Adipocyte (in vitro differentiated cells): Measurements from ENCODE around the gene VSTM2L.

Experiments
- DNase-seq: peaks from one replicate; pipeline ENCODE4 v3.0.0-alpha.2; 2015; ENCODE audit warnings: low read depth
- H3K27me3 ChIP-seq: replicated peaks from 2 replicates; pipeline ENCODE4 v1.7.0; 2013; ENCODE audit warnings: mild to moderate bottlenecking, low read length, moderate library complexity; ENCODE audit not compliant: control insufficient read depth, insufficient read depth
- H3K36me3 ChIP-seq: 2 replicates; pipeline ENCODE4 v1.7.0; 2013; ENCODE audit warnings: low read length, mild to moderate bottlenecking, moderate library complexity; ENCODE audit not compliant: control insufficient read depth, insufficient read depth, severe bottlenecking
- H3K4me1 ChIP-seq: 2 replicates; pipeline ENCODE4 v1.7.0; 2013; ENCODE audit warnings: mild to moderate bottlenecking, low read length, moderate library complexity; ENCODE audit not compliant: control insufficient read depth, insufficient read depth
- H3K4me3 ChIP-seq: 2 replicates; pipeline ENCODE4 v1.7.0; 2013; ENCODE audit warnings: mild to moderate bottlenecking, low read length, moderate library complexity
- H3K9ac ChIP-seq: 2 replicates; pipeline ENCODE4 v1.7.0; 2013; ENCODE audit warnings: mild to moderate bottlenecking, low read length, moderate library complexity
- H3K9me3 ChIP-seq: 2 replicates; pipeline ENCODE4 v1.7.0; 2013; ENCODE audit warnings: mild to moderate bottlenecking, low read length, moderate library complexity; ENCODE audit not compliant: control insufficient read depth

Gene VSTM2L

GRCh38 chr20:37988306-37988954 is 85.5 kb downstream of the VSTM2L start:
- peaks cover 44% of the 10 kb centered on the region for H3K4me1 ChIP-seq
- H3K9me3 ChIP-seq, result no peaks in the 10 kb centered on the region
- no peak overlapping the region for H3K4me3 ChIP-seq
- peaks cover 16% of the 10 kb centered on the region for H3K36me3 ChIP-seq
- no peak overlapping the region for H3K9ac ChIP-seq
- H3K27me3 ChIP-seq, result no peaks in the 10 kb centered on the region
- peak; percentile 14 for DNase-seq

GRCh38 chr20:37989601-37990295 is 86.8 kb downstream of the VSTM2L start:
- H3K4me1 ChIP-seq, result peaks cover 45% of the 10 kb centered on the region
- DNase-seq, result no peak
- H3K9me3 ChIP-seq, result no peaks in the 10 kb centered on the region
- peaks cover 15% of the 10 kb centered on the region for H3K36me3 ChIP-seq
- H3K9ac ChIP-seq, result no peak overlapping the region
- H3K27me3 ChIP-seq, result no peaks in the 10 kb centered on the region
- H3K4me3 ChIP-seq, result no peak overlapping the region

GRCh38 chr20:37990571-37991151 is 87.7 kb downstream of the VSTM2L start:
- peaks cover 43% of the 10 kb centered on the region for H3K4me1 ChIP-seq
- DNase-seq, result peak; percentile 9

GRCh38 chr20:37991157-37991866 is 88.4 kb downstream of the VSTM2L start:
- Histone ChIP-seq H3K27me3 (no peaks in the 10 kb centered on the region), H3K9me3 (no peaks in the 10 kb centered on the region), H3K4me3 (no peak overlapping the region), H3K9ac (no peak overlapping the region), H3K4me1 (peaks cover 37% of the 10 kb centered on the region), H3K36me3 (peaks cover 29% of the 10 kb centered on the region)
- DNase-seq, result no peak

More at GRCh38 chr20:37990571-37991151, 87.7 kb downstream of the VSTM2L start:
- Histone ChIP-seq H3K4me3 (no peak overlapping the region), H3K9ac (no peak overlapping the region), H3K36me3 (peaks cover 22% of the 10 kb centered on the region), H3K27me3 (no peaks in the 10 kb centered on the region), H3K9me3 (no peaks in the 10 kb centered on the region)

- H3K9ac ChIP-seq, result no peak overlapping the region
- H3K27me3 ChIP-seq, result no peaks in the 10 kb centered on the region
- peaks cover 34% of the 10 kb centered on the region for H3K36me3 ChIP-seq
- H3K9me3 ChIP-seq, result no peaks in the 10 kb centered on the region
- peaks cover 31% of the 10 kb centered on the region for H3K4me1 ChIP-seq
- DNase-seq, result no peak
- H3K4me3 ChIP-seq, result no peak overlapping the region
Observed at GRCh38 chr20:37991908-37992307, 89.0 kb downstream of the VSTM2L start.

GRCh38 chr20:37992802-37993409 is 90.0 kb downstream of the VSTM2L start:
- Histone ChIP-seq H3K4me1 (peaks cover 21% of the 10 kb centered on the region), H3K4me3 (no peak overlapping the region), H3K36me3 (peaks cover 43% of the 10 kb centered on the region), H3K27me3 (no peaks in the 10 kb centered on the region), H3K9ac (no peak overlapping the region), H3K9me3 (no peaks in the 10 kb centered on the region)
- DNase-seq, result peak; percentile 87

- no peaks in the 10 kb centered on the region for H3K27me3 ChIP-seq
- no peak overlapping the region for H3K4me3 ChIP-seq
- no peaks in the 10 kb centered on the region for H3K9me3 ChIP-seq
- peaks cover 49% of the 10 kb centered on the region for H3K36me3 ChIP-seq
- H3K9ac ChIP-seq, result no peak overlapping the region
- peak; percentile 32 for DNase-seq
- peaks cover 20% of the 10 kb centered on the region for H3K4me1 ChIP-seq
Observed at GRCh38 chr20:37994512-37994911, 91.6 kb downstream of the VSTM2L start.
